ENCODE measurements around the gene ZNF232. TPM values are rescaled to one million over a fixed set of nuclear protein-coding genes. Genes with fewer than 3 reads are reported as not detected.

The ZNF232 gene
- total RNA-seq, 6 donors from 2014 or later: 5.5 to 27.2 (median 9.4) TPM

Small RNA genes within 50 kb of the gene (small RNA-seq; reads per million reads assigned to genes)
- gene AC012146.4: 0 reads per million in 4 donors

Other genes with a start within 250 kb of the ZNF232 start
- gene C17orf107, start 212.3 kb downstream of the ZNF232 start, total RNA-seq: 1 to 10 TPM; 2.6 to 6.3 (median 3.4) TPM
- gene CHRNE, start 208.8 kb downstream of the ZNF232 start, total RNA-seq: 1 to 10 TPM in 3 of 6 donors, under 1 TPM in 1, not detected in 2; 0.61 to 1.7 (median 1.2) TPM
- 1 to 10 TPM in 1 of 6 donors, under 1 TPM in 4, not detected in 1; 0.23 to 1.4 (median 0.59) TPM for gene GP1BA, start 179.6 kb downstream of the ZNF232 start, total RNA-seq
- gene SLC25A11, start 171.8 kb downstream of the ZNF232 start, total RNA-seq: 10 to 100 TPM; 37.5 to 69.2 (median 47.9) TPM
- 100 to 1,000 TPM in 2 of 6 donors, 10 to 100 TPM in 4; 41.9 to 130 (median 72.9) TPM for gene RNF167, start 171.6 kb downstream of the ZNF232 start, total RNA-seq
- 100 to 1,000 TPM; 403 to 814 (median 641) TPM for gene PFN1, start 163.3 kb downstream of the ZNF232 start, total RNA-seq
- gene ENO3, start 160.8 kb downstream of the ZNF232 start, total RNA-seq: 10 to 100 TPM in 3 of 6 donors, 1 to 10 TPM in 3; 4.3 to 49.2 (median 10.6) TPM
- 10 to 100 TPM; 48.2 to 66.4 (median 63.8) TPM for gene SPAG7, start 144.1 kb downstream of the ZNF232 start, total RNA-seq
- gene CAMTA2, start 124.2 kb downstream of the ZNF232 start, total RNA-seq: 100 to 1,000 TPM in 2 of 6 donors, 10 to 100 TPM in 4; 27.1 to 162 (median 50.8) TPM
- gene INCA1, start 114.4 kb downstream of the ZNF232 start, total RNA-seq: 10 to 100 TPM in 1 of 6 donors, 1 to 10 TPM in 5; 1.4 to 32.5 (median 3.1) TPM
- 100 to 1,000 TPM; 130 to 270 (median 206) TPM for gene KIF1C, start 113.9 kb downstream of the ZNF232 start, total RNA-seq
- 1 to 10 TPM in 2 of 6 donors, under 1 TPM in 4; 0.15 to 4.0 (median 0.82) TPM for gene SLC52A1, start 76.5 kb downstream of the ZNF232 start, total RNA-seq
- gene ZFP3, start 33.4 kb downstream of the ZNF232 start, total RNA-seq: 1 to 10 TPM in 5 of 6 donors, under 1 TPM in 1; 0.89 to 9.7 (median 5.3) TPM
- gene USP6, start 4.2 kb upstream of the ZNF232 start, total RNA-seq: 1 to 10 TPM in 1 of 6 donors, under 1 TPM in 4, not detected in 1; 0.15 to 8.4 (median 0.29) TPM
- gene ZNF594, start 80.0 kb upstream of the ZNF232 start, total RNA-seq: 10 to 100 TPM in 3 of 6 donors, 1 to 10 TPM in 3; 4.9 to 29.3 (median 10.4) TPM
- 10 to 100 TPM in 3 of 6 donors, 1 to 10 TPM in 3; 6.3 to 30.6 (median 10.7) TPM for gene SCIMP, start 123.0 kb upstream of the ZNF232 start, total RNA-seq
- gene RABEP1, start 170.4 kb upstream of the ZNF232 start, total RNA-seq: 10 to 100 TPM; 36.1 to 81.7 (median 39.6) TPM